ENCODE results near the gene C10orf71.

GRCh38 chr10:49274886-49275285, 24.1 kb upstream of the C10orf71 start:
- TF ChIP-seq CTCF (IDR thresholded peaks at IDR 0.05) = no peak
- TF ChIP-seq POLR2A (IDR thresholded peaks at IDR 0.05) = no peak

Measured in heart left ventricle (tissue), 13 donors.